Stimulated activated CD8-positive, alpha-beta memory T cell treated with anti-CD3 and anti-CD28 coated beads, Interleukin-2, amount 100 ng/mL, for 1 hour (primary cell): ENCODE data around the gene ARL6IP5.

Source experiments
- DNase-seq, 2 donors: peaks; one replicate each; pipeline ENCODE4 v3.0.0-alpha.2; 2020; ENCODE audit warnings: low read depth in 2 of 2

ARL6IP5 gene, protein sequence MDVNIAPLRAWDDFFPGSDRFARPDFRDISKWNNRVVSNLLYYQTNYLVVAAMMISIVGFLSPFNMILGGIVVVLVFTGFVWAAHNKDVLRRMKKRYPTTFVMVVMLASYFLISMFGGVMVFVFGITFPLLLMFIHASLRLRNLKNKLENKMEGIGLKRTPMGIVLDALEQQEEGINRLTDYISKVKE

DNA sequence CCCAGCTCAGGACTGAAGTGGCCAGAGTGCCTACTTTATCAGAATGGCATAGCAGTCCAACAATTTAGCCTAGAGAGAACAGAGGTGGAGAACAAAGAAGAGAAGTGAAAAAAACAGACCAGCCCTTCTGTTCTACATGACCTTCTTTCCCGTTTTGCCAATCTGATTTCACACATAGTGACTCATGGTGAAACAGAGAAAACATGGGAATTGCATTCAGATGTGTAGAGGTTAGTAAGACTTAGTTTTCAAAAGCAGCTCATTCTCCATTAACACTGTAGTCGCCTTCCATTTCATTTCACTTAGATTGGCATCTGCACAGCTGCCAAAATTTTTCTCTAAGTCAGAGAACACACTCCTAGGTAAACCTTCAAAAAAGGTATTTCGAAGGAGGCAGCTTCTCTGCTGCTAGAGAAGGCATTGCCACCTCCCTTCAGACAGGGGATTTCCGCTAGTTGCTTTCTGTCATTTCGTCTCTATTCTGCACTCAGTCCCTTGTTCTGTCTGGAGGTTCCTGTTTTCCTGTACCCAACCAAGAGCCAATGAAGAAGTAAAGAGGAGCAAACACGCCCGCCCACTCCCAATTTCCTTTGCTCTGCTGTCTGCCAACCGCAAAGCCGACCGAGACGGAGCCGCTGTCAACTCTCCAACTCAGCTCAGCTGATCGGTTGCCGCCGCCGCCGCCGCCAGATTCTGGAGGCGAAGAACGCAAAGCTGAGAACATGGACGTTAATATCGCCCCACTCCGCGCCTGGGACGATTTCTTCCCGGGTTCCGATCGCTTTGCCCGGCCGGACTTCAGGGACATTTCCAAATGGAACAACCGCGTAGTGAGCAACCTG lies at the start of gene ARL6IP5:
Gene ARL6IP5 (plus strand): TSS at position 612 of the 842 bp plus-strand sequence. CDS start 111 bp downstream, at position 723.
- DNase-seq: peak; percentile 75 to 81

DNA sequence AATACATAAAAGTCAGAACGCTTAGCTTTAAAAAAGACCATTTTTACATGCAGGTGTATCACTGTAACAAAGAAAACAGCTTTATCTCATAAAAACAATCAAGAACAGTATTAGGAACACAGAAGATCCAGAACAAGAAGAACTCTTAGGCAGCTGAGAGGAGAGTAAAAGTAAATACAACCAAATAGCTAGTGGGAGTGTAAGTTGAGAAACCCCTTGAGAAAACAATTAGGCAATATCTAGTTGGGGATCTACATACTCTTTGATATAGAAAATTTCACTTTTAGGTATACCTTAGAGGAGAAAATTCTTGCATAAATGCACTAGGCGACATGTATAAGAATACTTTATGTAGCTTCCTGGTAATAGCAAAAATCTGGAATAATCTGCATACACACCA lies 40.1 kb upstream of the ARL6IP5 start:
- no peak for DNase-seq

DNA sequence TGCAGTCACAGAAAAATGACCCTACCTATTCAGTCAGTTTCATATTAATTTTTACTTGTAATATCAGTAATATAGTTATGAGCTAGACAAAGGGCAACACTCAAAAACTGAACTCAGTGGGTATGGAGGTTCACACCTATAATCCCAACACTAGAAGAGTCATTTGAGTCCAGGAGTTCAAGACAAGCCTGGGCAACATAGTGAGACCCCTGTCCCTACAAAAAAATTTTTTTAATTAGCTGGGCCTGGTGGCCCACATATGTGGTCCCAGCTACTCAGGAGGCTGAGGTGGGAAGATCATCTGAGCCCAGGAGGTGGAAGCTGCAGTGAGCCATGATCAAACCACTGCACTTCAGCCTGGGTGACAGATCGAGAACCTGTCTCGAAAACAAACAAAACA lies 35.7 kb upstream of the ARL6IP5 start:
- no peak for DNase-seq

DNA sequence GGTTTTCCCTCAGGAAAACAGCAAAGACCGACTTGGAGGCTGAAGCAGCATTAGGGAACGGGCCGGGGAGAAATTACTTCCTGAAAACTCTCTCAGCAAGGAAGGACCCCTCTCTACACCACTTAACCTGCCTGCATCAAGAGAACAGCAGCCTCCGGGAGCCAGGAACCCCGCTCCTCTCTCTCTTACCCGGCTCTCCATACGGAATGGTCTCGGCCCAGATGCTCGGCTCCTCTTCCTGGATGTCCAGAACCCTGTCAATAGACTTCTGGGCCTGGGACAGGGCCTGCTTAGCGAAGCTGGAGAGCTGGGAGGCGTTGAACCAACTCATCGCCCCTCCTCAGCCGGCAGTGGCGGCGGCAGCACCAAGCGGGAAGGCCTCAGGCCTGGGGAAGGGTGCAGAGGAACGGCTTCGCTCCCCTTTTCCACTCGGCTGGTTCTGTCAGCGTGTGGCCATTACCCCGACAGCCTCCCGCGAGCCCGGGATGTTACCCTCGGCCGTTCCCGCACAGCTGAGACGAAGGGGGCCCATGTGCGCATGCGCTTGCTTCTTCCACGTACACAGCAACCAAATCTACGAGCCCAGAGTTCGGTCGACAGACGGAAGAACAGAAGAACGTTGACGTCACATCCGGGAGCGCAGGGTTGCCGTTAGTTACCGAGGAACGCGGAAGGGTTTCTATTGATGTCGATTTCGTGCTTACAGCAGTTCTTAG lies 32.8 kb upstream of the ARL6IP5 start, which contains the start of gene TMF1:
Gene TMF1 (minus strand): TSS at position 578 of the 716 bp plus-strand sequence. CDS start 247 bp downstream, at position 331.
- DNase-seq: peak; percentile 95 to 97

DNA sequence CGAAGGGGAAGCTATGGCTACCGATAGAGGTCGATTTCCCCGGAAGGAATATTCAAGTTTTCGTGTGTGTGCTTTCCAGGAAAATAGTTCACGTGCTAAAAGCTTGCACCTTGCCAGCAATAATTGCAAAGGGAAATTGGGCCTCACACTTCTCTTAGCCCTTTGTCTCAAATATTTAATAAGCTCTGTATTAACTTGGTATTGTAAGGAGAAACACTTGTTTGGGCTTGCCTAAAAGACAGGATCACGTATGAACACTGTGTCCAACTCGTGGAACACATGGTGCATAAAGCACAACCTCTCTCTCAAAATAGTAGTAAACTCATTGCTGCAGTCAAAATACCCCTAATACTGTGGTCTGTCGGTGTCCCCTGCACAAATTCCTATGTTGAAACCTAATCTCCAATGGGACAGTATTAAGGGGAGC lies 32.3 kb upstream of the ARL6IP5 start:
- DNase-seq: no peak

DNA sequence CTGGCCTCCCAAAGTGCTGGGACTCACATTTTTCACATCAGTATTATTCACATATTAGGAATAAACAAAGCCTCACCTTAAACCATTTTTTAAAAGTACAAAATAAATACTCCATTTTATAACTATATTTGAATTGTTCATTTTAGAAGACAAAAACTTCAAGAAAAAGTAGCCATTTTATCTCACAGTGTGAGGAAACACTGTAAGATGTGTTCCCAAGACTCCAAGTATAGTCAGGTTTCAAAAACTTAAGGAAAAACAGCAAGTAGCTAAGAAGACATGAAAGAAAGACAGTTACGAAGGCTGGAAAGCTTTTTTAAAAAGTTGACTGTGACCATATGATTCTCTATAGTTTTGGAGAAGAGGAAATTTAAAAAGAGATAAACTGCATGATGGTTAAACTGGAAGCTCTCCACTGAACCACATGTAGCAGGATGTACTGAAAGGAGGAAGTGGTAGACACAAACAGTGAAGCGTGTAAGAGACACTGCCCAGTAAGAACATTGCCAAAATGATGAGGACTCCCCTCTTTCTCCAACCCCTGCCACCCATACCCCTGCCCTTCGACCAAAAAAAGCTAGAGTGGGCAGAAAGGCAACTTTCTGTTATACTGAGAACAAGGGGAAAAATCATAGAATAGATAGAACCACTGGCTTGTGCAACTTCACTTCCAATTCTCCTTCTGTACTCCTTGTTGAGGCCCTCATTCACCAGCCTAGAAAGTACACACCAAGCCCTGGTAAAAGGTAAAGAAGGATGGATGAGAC lies 26.4 kb upstream of the ARL6IP5 start:
- no peak for DNase-seq

DNA sequence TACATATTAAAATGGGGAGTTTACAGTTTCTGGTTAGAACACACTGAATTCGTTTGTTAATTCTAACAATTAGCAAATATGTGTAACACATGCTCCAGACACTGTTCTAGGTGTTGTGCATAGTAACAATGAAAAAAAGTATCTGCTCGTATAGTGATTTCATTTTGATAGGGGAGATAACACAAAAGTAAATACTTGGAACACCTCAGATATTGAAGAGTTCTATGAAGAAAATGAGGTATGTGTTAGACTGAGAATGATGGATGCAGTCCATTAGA lies 25.9 kb upstream of the ARL6IP5 start:
- DNase-seq: no peak

DNA sequence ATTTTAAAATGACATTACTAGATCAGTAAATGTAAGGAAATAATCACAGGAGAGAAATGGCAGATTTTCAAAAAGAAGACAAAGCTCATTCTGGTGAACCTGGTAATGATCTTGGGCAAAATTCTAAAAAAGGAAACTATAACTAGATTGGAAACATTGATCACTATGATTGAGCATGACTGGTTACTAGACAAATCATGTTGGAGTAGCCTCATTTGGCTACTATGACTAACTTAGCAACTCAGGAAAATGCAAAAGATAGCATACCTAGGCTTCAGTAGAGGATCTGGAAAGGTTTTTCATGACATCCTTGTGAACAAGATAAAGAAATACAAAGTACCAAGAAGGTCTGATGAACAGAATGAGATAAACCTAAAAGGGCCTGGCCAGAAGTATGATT lies 25.0 kb upstream of the ARL6IP5 start:
- DNase-seq: no peak

DNA sequence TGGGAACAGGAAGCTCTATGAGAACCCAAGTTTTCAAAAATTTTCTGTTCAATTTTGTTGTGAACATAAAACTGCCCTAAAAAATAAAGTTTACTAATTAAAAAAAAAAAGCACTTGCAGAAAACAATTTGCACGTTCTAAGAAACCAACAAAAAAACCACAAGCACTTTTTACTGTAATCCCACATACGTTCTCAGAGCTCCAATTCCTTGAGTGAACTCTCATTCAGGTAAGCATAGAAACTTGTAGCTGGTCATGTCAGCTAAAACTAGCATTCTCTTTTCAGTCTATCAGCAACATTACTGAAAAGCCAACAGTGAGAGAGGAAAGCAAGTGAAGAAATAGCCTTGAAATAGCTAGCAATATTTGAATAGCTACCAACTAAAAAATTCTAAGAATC lies 21.1 kb upstream of the ARL6IP5 start:
- no peak for DNase-seq

DNA sequence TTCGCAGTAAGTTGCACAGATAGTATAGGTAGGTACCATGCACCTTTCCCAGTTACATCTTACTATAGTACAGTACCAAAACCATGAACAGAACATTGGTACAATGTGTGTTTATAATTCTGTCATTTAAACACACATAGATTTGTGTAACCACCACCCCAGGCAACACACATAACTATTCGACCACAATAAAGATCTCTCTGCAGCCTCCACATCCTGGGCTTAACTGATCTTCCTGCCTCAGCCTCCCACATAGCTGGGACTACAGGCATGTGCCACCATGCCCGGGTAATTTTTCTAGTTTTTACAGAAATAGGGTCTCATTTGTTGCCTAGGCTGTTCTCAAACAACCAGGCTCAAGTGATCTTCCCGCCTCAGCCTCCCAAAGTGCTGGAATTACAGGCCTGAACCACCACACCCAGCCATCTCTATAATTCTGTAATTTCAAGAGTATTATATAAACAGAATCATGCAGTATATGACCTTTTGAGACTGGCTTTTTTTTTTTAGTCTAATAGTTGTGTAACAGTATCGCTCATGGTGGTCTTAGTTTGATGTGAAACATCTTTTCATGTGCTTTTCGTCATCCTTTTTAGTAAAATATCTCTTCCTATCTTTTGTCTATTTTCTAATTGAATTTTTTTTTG lies 19.3 kb upstream of the ARL6IP5 start:
- no peak for DNase-seq

DNA sequence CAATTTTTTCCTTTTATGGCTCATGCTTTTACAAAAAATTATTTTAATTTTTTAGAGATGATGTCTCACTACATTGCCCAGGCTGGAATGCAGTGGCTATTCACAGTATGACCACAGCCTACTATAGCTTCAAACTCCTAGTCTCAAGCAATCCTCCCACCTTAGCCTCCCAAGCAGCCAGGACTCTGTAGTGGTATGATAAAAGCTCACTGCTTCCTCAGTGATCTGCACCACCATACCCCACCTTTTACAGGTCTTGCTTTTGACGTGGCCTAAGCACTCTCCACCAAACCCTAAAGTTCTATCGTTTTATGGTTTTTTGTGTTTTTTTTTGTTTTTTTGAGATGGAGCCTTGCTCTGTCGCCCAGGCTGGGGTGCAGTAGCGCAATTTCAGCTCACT lies 18.6 kb upstream of the ARL6IP5 start:
- DNase-seq: no peak

DNA sequence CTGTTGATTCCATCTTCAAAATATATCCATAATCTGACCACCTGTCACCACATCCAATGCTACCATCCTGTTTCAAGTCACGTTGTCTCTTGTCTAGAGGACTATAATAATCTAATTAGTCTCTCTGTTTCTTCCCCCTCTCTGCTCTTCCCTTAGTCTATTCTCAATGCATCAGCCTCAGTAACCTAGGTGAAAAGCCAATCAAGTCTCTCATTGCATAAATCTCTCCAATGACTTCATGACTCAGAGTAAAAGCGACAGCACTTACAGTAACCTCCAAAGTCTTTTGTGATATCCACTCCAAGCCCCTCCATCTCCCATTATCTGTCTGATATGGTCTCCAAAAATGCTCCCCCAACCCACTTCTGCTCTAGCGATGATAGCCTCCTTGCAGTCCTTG lies 11.8 kb upstream of the ARL6IP5 start:
- DNase-seq: no peak

DNA sequence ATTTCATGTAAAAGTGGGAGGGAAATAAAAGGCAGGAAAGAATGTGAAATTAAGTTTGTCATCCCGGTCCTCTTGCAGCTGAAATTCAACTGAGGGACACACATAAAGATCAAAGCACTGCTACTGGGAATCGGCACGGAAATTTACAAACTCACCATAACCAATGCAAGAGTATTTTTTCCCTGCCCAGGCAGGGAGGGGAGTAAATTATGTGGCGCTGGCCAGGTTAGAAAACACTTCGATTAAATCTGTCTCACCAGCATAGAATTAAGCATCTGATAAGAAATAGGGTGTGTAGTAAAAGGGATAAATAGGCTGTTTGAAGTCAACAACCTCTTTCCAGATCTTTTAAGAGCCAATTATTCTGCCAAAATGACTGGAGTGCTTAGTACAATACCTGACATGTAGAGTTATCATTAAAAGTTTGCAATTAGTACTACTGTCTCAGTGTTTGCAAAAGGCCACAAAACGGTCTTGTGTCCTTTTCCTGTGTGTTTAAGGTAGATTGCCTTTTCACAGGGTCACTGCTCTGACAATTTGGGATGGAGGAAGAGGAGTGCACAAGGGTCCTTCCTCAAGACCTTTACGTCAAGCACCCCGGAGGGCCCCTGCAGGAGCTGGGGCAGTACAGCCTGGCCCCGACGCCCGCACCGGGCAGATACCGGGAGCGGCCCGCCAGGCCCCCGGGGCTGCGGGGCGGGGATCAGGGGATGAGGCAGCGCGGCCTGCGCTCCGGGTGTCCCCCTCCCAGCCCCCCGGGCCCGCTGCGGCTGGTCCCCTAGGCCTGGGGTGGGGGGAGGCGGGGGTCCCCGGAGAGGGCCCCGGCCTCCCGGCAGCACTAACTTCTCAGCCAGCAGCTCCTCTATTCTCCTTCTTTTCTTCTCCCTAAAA lies 5.2 kb upstream of the ARL6IP5 start:
- DNase-seq: no peak

DNA sequence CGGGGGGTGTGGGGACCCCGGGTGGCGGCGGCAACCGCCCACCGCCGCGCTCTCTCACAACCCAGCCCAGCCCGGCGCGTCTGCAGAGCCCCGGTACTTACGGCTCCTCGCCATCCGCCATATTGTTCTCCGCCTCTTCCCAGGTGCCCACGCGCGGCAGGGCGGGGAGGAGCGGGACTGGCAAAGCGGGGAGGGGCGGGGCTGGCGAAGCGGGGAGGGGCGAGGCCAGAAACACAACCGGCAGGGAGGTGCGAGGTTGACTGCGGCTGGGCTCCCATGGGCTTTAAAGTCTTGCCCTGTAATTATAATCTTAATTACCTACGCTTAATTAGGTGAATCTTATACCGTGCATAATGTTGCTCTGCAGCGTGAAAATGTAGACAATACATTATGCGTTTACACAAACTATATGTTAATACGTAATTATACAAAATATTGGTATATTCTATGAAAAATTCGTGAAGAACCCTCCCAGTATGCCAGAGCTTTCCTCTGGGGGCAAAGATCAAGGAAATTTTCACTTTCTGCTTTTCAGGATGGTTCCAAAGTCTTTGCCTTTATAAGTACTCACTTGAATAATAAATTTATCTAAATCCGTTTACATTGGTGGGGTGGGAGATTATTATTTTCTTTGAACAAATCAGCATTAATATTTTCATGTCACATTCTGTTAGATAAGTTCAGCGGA lies 4.4 kb upstream of the ARL6IP5 start, which contains the start of gene UBA3:
Gene UBA3 (minus strand): TSS at position 133 of the 688 bp plus-strand sequence. CDS start 12 bp downstream, at position 121.
- peak; percentile 84 to 88 for DNase-seq

DNA sequence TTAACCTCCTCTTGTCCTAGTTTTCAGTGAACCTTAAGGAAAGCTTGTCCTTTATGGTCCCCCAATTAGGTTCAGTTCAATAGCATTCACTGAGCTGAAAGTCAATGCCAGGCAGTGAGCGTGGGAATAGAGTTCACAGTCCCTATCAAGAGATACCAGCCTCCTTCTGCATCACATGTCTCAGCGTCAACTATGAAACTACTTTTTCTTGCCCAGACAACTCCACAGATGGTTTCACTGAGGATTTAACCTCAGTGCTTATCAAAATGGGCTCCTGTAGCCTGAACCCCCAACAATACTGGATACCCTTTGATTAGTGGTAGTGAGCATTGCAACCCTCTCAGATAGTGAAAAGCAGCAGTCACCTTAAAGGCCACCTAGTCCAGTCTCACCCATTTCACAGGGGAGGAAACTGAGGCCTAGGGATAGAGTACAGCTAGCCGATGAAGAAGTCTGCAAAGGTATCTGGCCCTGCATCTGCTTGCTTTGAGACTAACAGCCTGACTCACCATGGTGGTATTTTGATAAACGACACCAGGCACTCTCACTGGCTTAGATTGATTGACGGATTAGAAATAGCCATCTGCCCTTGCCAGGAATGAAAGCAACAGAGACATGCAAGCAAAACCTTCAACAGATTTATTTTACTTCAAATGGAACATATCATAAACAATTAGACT lies 3.0 kb upstream of the ARL6IP5 start:
- DNase-seq: no peak

DNA sequence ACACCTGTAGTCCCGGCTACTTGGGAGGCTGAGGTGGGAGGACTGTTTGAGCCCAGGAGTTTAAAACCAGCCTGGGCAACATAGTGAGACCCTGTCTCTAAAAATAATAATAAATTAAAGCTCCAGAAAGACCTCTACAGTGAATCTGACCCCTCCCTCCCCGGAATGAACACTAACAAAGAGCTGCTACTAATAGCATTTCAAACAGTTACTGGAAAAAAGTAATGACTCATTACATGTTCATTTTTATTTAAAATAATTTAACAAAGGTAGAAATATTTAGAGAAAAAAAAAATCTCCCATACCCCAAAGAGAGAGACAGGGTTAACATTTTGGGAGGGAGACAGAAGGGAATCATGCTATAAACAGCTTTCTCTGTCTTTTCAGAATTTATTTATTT lies 2.4 kb upstream of the ARL6IP5 start:
- DNase-seq: no peak

DNA sequence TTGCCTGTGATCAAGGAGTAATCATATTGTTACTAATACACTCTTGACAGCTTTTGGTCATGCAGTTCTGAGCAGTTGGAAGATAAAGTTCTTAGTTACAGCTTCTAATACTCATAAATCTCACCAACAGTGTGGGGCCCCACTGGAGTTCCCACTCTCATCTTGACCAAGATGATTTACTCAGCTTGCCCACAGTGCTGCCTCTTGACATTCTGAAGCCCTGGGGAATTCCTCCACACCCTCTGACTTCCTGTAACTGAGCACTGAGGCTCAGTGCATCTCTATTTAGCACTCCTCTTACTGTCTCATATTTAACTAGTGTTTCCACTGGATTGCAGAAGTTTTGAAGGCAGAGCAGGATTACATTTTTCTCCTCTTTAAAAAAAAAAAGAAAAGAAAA lies 1.9 kb upstream of the ARL6IP5 start:
- no peak for DNase-seq

DNA sequence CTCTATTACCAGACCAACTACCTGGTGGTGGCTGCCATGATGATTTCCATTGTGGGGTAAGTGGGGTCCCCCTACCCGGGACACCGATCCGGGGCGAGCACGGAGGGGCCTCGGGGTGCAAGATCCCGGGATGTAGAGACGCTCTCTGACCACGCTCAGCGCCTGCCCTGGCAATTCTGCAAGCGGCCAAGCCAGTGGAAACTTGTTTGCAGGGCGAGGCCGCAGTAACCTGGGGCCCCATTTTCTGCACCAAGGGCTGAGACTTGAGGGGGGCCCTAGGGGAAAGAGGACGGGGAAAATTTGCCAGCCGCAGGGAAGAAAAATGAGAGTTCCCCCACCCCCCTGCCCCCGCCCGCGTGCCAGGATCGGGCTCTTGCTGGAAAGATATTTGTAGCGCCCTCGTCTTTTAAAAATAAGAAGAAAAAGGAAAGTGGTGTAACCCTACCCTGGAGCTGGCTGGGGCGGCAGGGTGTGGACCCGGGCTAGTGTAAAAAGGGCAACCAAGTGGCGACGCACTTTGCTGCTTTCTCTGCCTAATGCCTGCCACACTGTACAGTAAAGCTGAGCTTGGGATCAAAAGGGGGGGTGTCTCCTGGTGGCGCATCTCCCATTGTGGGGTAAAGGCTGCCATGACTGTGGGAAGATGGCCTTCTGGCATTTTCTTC lies 563 bp downstream of the ARL6IP5 start:
- DNase-seq: no peak
